GM18520 (cell line): ENCODE data around the gene GNAT1.
"Not testable (repeated sequence)": the region's sequence is repeated elsewhere in the genome, so short reads cannot be mapped to it uniquely, and the experiment has no call there.

Experiments
- ATAC-seq: cut with Tn5 transposase; IDR thresholded peaks from one replicate; pipeline ENCODE4 v1.9.1; 2021; ENCODE audit not compliant: unreplicated experiment

GNAT1 gene

GRCh38 chr3:50217681-50218080 lies 26.3 kb downstream of the GNAT1 start:
- no peak for ATAC-seq

GRCh38 chr3:50218448-50218847 lies 27.0 kb downstream of the GNAT1 start:
- no peak for ATAC-seq

- no peak for ATAC-seq
Observed at GRCh38 chr3:50219285-50219684, 27.9 kb downstream of the GNAT1 start.

GRCh38 chr3:50220109-50220508 lies 28.7 kb downstream of the GNAT1 start:
- ATAC-seq, result no peak

- ATAC-seq, result no peak
Observed at GRCh38 chr3:50221051-50221410, 29.6 kb downstream of the GNAT1 start.

- ATAC-seq, result no peak
Observed at GRCh38 chr3:50221411-50222168, 30.2 kb downstream of the GNAT1 start.

GRCh38 chr3:50222169-50222528 lies 30.7 kb downstream of the GNAT1 start:
- ATAC-seq, result no peak

- ATAC-seq, result no peak
Observed at GRCh38 chr3:50224639-50225038, 33.2 kb downstream of the GNAT1 start.

GRCh38 chr3:50226888-50227389 lies 35.5 kb downstream of the GNAT1 start:
- ATAC-seq, result no peak

GRCh38 chr3:50227390-50228183 lies 36.2 kb downstream of the GNAT1 start:
- ATAC-seq, result peak; percentile 90

GRCh38 chr3:50228184-50228763 lies 36.9 kb downstream of the GNAT1 start:
- not testable (repeated sequence) for ATAC-seq

- ATAC-seq, result no peak
Observed at GRCh38 chr3:50229490-50229889, 38.1 kb downstream of the GNAT1 start.

GRCh38 chr3:50230104-50230793 lies 38.8 kb downstream of the GNAT1 start:
- ATAC-seq, result no peak

GRCh38 chr3:50230794-50231125 lies 39.4 kb downstream of the GNAT1 start:
- no peak for ATAC-seq

- no peak for ATAC-seq
Observed at GRCh38 chr3:50231581-50231980, 40.2 kb downstream of the GNAT1 start.

GRCh38 chr3:50232303-50232702 lies 40.9 kb downstream of the GNAT1 start:
- ATAC-seq, result no peak

- no peak for ATAC-seq
Observed at GRCh38 chr3:50233176-50233575, 41.8 kb downstream of the GNAT1 start.

GRCh38 chr3:50235716-50236483 lies 44.5 kb downstream of the GNAT1 start, which contains the start of gene GNAI2:
TSS of gene GNAI2 (plus strand) at chr3:50236204. CDS start at chr3:50236336, 132 bp downstream.
- peak; percentile 93 for ATAC-seq

GRCh38 chr3:50236484-50237132 lies 45.2 kb downstream of the GNAT1 start:
- ATAC-seq, result no peak

GRCh38 chr3:50237133-50237651 lies 45.8 kb downstream of the GNAT1 start:
- ATAC-seq, result no peak
